Measurements from ENCODE around the gene MED14.

The MED14 gene

DNA sequence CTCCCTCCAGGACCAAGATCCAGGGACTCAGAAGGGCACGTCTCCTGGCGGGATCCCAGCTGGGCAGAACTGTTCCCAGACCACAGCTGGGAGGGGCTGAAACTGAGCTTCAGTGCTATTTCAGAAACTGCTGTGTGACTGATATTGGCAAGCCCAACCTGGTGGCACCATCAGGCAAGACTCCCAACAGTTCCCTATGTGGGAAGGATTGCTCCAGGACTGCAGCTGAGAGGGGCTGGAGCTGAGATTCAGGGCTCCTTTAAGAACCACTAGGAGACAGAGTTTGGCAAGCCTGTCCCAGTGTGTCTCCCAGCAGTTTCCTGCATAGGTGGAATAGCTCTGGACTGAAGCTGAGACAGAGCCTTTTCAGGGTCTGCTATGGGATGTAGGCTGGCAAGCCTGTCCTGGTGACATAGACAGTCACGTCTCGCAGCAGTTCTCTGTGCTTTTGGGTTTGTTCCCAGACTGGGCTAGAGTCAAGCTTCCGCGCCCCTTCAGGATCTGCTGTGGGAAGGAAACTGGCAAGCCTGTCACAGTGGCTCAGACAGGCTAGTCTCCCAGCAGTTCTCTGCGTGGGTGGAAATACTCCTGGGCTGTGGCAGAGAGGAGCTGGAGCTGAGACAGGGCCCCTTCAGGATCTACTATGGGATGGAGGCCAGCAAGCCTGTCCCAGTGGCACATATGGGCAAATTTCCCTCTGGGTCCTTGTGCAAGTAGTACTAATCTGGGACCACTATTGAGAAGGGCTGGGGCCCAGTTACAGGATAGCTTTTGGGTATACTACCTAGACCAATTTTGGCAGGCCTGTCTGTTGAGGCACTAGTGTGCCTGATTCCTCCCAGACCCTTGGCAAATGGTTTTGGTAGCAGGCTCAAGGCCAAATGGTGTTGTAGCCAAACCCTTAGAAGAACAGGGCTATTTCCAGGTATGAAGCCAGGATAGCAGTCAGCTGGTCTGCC, 20.2 kb upstream of the MED14 start:
- Histone ChIP-seq H3K4me2 (ENCODE audit: low read length) (no peak overlapping the region), H3K4me1 (ENCODE audit: low read length) (peaks cover 15% of the 10 kb centered on the region), H3K9ac (ENCODE audit: low read length) (no peak overlapping the region), H3K36me3 (replicated peaks; ENCODE audit: low read depth, low read length) (peaks cover 5% of the 10 kb centered on the region), H3K27me3 (ENCODE audit: low read depth, low read length) (no peaks in the 10 kb centered on the region), H3K4me3 (ENCODE audit: low read length) (no peak overlapping the region), H3K9me3 (ENCODE audit: insufficient read depth, low read length) (peaks cover 6% of the 10 kb centered on the region; the same call in 1 of the 2 replicates), H3K79me2 (ENCODE audit: low read length) (no peaks in the 10 kb centered on the region), H2AFZ (ENCODE audit: low read depth, low read length) (no peak overlapping the region), H3K27ac (ENCODE audit: low read length) (no peak overlapping the region), H4K20me1 (ENCODE audit: insufficient read depth, low read length) (no peaks in the 10 kb centered on the region)
- TF ChIP-seq EZH2phosphoT487 (IDR thresholded peaks at IDR 0.05; ENCODE audit: low read depth) = no peak
- TF ChIP-seq, protein P1, sequence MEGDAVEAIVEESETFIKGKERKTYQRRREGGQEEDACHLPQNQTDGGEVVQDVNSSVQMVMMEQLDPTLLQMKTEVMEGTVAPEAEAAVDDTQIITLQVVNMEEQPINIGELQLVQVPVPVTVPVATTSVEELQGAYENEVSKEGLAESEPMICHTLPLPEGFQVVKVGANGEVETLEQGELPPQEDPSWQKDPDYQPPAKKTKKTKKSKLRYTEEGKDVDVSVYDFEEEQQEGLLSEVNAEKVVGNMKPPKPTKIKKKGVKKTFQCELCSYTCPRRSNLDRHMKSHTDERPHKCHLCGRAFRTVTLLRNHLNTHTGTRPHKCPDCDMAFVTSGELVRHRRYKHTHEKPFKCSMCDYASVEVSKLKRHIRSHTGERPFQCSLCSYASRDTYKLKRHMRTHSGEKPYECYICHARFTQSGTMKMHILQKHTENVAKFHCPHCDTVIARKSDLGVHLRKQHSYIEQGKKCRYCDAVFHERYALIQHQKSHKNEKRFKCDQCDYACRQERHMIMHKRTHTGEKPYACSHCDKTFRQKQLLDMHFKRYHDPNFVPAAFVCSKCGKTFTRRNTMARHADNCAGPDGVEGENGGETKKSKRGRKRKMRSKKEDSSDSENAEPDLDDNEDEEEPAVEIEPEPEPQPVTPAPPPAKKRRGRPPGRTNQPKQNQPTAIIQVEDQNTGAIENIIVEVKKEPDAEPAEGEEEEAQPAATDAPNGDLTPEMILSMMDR (IDR thresholded peaks at IDR 0.05; ENCODE audit: low read depth, low read length) = no peak

DNA sequence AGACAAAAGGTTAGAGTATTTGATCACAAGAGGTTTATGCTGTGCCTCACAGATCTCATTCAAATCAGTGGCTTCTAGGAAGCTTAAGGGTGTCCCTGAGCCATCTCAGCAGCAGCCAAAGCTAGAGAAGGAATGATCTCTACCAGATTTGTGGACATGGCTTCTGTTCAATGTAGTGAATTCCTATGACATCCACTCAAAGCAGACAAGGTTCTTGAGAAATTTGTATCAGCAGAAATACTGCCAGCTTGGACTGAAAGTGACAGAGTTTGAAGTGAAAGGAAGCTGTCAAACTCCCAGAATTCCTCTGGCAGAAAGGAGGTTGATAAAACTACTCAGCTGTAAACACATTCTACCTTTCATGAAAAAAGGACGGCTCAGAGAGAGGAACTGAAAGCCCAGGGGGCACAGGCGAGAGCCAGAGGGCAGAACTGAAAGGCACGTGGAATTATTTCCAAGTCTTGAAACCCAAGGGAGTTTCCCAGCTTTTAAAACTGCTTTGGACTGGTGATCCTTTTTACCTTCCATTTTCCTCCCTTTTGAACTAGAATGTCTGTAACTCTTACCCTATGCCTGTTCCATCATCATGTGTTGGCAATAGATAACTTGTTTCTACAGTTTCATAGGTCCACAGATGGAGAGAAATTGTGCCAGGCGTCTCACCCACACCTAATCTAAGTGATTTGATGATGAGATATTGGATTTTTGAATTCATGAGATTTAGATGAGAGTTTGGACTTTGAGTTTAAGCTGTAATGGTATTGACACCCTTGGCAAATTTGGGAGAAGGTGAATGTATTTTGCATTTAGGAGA, 14.5 kb upstream of the MED14 start:
- no peaks in the 10 kb centered on the region for H3K79me2 ChIP-seq (ENCODE audit: low read length)
- peak overlapping the region; percentile 98 for H3K27ac ChIP-seq (ENCODE audit: low read length)
- H3K4me1 ChIP-seq (ENCODE audit: low read length) = peaks cover 22% of the 10 kb centered on the region
- peak overlapping the region; percentile 64; the same call in 1 of the 2 replicates for H3K9ac ChIP-seq (ENCODE audit: low read length)
- H3K4me2 ChIP-seq (ENCODE audit: low read length) = peak overlapping the region; percentile 64
- no peaks in the 10 kb centered on the region for H4K20me1 ChIP-seq (ENCODE audit: insufficient read depth, low read length)
- peak overlapping the region; percentile 57 for H3K4me3 ChIP-seq (ENCODE audit: low read length)
- no peaks in the 10 kb centered on the region for H3K27me3 ChIP-seq (ENCODE audit: low read depth, low read length)
- no peak for TF ChIP-seq EZH2phosphoT487 (IDR thresholded peaks at IDR 0.05; ENCODE audit: low read depth)
- TF ChIP-seq, protein P1 (IDR thresholded peaks at IDR 0.05; ENCODE audit: low read depth, low read length) = no peak
- H3K9me3 ChIP-seq (ENCODE audit: insufficient read depth, low read length) = peaks cover 13% of the 10 kb centered on the region; the same call in 1 of the 2 replicates
- H3K36me3 ChIP-seq (replicated peaks; ENCODE audit: low read depth, low read length) = peaks cover 17% of the 10 kb centered on the region
- H2AFZ ChIP-seq (ENCODE audit: low read depth, low read length) = no peak overlapping the region

DNA sequence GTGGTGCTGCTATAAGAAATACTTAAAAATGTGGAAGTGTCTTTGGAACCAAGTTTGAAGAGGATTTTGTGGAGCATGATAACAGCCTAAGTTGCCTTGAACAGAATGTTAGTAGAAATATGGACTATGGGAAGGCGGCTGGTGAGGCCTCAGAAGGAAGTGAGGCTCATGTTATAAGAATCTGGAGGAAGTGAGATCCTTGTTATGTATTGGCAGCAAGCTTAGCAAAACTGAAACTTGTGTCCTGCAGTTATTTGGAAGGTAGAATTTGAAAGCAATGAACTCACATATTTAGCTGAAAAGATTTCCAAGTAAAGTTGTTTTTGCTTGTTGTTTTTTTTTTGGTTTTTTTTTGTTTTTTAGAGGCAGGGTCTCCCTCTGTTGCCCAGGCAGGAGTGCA, 13.6 kb upstream of the MED14 start:
- TF ChIP-seq, protein P1 (IDR thresholded peaks at IDR 0.05; ENCODE audit: low read depth, low read length) = no peak
- TF ChIP-seq EZH2phosphoT487 (IDR thresholded peaks at IDR 0.05; ENCODE audit: low read depth) = no peak
- H2AFZ ChIP-seq (ENCODE audit: low read depth, low read length) = no peak overlapping the region
- H3K9me3 ChIP-seq (ENCODE audit: insufficient read depth, low read length) = peaks cover 13% of the 10 kb centered on the region; the same call in 1 of the 2 replicates
- H3K4me1 ChIP-seq (ENCODE audit: low read length) = peaks cover 22% of the 10 kb centered on the region
- H3K4me2 ChIP-seq (ENCODE audit: low read length) = peak overlapping the region; percentile 64
- H3K36me3 ChIP-seq (replicated peaks; ENCODE audit: low read depth, low read length) = peaks cover 17% of the 10 kb centered on the region
- no peaks in the 10 kb centered on the region for H3K79me2 ChIP-seq (ENCODE audit: low read length)
- peak overlapping the region; percentile 64; the same call in 1 of the 2 replicates for H3K9ac ChIP-seq (ENCODE audit: low read length)
- H3K4me3 ChIP-seq (ENCODE audit: low read length) = peak overlapping the region; percentile 57; the same call in 1 of the 2 replicates
- no peaks in the 10 kb centered on the region for H3K27me3 ChIP-seq (ENCODE audit: low read depth, low read length)
- peak overlapping the region; percentile 98 for H3K27ac ChIP-seq (ENCODE audit: low read length)
- H4K20me1 ChIP-seq (ENCODE audit: insufficient read depth, low read length) = no peaks in the 10 kb centered on the region

Data from OCI-LY3 (cell line).